Measurements from ENCODE around the gene TEKT3. TPM values are rescaled to one million over a fixed set of nuclear protein-coding genes. Genes with fewer than 3 reads are reported as not detected.

The TEKT3 gene
- total and polyA plus RNA-seq, 11 donors, result 0.06 to 1.0 (median 0.50) TPM; not detected in 3

DNA sequence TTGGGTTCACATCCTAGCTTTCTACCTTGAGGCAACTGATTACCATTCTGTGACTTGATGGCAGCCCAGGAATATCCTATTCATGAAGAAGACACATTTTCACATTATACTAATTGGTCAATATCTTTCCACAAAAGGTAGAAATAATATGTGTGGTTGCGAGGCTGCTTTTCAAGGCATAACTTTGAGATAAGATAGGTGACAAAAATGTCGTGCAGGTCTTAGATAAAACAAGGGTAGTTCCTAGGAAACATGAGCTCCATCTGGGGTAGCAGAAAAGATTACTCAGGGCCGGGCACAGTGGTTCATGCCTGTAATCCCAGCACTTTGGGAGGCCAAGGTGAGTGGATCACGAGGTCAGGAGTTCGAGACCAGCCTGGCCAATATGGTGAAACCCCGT lies 22.3 kb upstream of the TEKT3 start:
- no peak for TF ChIP-seq POLR2A (IDR thresholded peaks at IDR 0.05)
- TF ChIP-seq, protein P1, sequence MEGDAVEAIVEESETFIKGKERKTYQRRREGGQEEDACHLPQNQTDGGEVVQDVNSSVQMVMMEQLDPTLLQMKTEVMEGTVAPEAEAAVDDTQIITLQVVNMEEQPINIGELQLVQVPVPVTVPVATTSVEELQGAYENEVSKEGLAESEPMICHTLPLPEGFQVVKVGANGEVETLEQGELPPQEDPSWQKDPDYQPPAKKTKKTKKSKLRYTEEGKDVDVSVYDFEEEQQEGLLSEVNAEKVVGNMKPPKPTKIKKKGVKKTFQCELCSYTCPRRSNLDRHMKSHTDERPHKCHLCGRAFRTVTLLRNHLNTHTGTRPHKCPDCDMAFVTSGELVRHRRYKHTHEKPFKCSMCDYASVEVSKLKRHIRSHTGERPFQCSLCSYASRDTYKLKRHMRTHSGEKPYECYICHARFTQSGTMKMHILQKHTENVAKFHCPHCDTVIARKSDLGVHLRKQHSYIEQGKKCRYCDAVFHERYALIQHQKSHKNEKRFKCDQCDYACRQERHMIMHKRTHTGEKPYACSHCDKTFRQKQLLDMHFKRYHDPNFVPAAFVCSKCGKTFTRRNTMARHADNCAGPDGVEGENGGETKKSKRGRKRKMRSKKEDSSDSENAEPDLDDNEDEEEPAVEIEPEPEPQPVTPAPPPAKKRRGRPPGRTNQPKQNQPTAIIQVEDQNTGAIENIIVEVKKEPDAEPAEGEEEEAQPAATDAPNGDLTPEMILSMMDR (IDR thresholded peaks at IDR 0.05), result no peak
- Histone ChIP-seq H3K36me3 (no peaks in the 10 kb centered on the region), H3K4me1 (no peaks in the 10 kb centered on the region), H3K9me3 (peaks cover 0 to 3% (median 0%) of the 10 kb centered on the region in 12 donors), H3K27me3 (no peaks in the 10 kb centered on the region), H3K4me3 (no peak overlapping the region), H3K27ac (no peak overlapping the region)
- WGBS, 4 donors, result 78 to 88% (median 83%) methylated on average over 6 of the region's 6 CpGs
- ATAC-seq (no peak), DNase-seq (no peak)
- intact Hi-C loops (cut with DNase I), result no loop called here

DNA sequence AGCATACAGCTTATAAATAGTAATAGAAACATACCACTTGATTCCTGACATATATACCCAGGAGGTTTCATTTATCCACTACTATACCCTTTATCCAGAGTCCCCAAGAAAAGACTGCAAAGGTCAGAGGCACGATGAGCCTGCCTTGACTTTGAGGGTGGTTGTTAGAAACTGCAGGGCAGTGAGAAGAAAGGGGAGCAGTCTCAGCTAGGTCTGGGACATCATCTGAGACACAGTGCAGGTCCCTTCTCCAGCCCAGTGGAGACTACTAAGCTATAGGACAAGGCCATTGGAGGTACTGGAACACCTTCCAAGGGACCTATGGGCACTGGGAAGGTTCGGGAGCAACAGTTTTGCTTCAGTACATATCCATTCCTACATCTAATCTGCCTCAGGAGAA lies 20.2 kb upstream of the TEKT3 start:
- 63 to 80% (median 70%) methylated on average over 2 of the region's 2 CpGs for WGBS, 4 donors
- intact Hi-C loops (cut with DNase I), result no loop called here
- H3K36me3 ChIP-seq, result no peaks in the 10 kb centered on the region

DNA sequence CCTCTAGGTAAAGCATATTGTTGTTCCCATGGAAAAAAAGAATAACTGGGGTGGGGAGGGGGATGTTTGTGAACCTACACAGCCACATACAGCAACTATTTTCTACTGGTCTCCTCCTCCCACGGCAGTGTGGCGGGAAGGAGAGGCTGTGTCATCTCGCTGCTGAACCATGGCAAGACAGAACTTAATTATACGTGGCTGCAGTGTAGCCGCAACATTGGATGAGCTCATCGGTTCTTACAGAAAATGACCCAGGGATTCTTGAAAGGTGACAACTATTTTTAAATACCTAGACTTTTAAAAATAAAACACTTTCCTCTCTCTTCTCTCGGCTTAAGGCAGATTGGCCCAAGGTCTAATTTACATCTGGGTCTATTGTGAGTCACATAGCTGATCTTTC lies 19.8 kb upstream of the TEKT3 start:
- H3K4me3 ChIP-seq, result no peak overlapping the region
- TF ChIP-seq, protein P1 (IDR thresholded peaks at IDR 0.05), result no peak
- TF ChIP-seq POLR2A (IDR thresholded peaks at IDR 0.05), result no peak
- no peak overlapping the region for H3K27ac ChIP-seq
- ATAC-seq (no peak), DNase-seq (no peak)
- WGBS, 4 donors, result 72 to 79% (median 77%) methylated on average over 7 of the region's 7 CpGs
- no peaks in the 10 kb centered on the region for H3K4me1 ChIP-seq
- intact Hi-C loops (cut with DNase I), result no loop called here
- H3K9me3 ChIP-seq, result peaks cover 0 to 3% (median 0%) of the 10 kb centered on the region in 12 donors
- no peaks in the 10 kb centered on the region for H3K36me3 ChIP-seq
- no peaks in the 10 kb centered on the region for H3K27me3 ChIP-seq

More for the DNA sequence above, 20.2 kb upstream of the TEKT3 start:
- DNase-seq (no peak), ATAC-seq (no peak)
- H3K4me3 ChIP-seq, result no peak overlapping the region
- no peaks in the 10 kb centered on the region for H3K27me3 ChIP-seq
- H3K9me3 ChIP-seq, result peaks cover 0 to 3% (median 0%) of the 10 kb centered on the region in 12 donors
- no peaks in the 10 kb centered on the region for H3K4me1 ChIP-seq
- H3K27ac ChIP-seq, result no peak overlapping the region
- TF ChIP-seq, protein P1 (IDR thresholded peaks at IDR 0.05), result no peak
- no peak for TF ChIP-seq POLR2A (IDR thresholded peaks at IDR 0.05)

DNA sequence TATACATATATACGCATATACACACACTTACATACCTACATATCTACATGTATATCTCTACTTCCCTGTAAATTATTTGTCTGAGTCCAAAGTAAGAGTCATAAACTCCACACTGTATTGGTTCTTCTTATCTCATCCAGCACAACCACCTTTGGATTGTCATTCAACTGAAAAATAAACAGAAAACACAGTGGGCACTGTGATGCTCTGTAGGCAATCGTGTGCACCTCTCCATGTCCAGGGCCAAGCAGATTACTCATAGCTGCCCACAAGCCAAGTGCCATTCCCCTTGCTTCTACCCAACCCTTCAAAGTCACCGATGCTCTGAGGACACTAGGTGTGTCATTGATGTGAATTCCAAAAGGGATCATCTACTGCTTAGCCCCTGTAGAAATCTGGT lies 12.9 kb upstream of the TEKT3 start:
- H3K4me3 ChIP-seq, result no peak overlapping the region
- TF ChIP-seq, protein P1 (IDR thresholded peaks at IDR 0.05), result no peak
- TF ChIP-seq POLR2A (IDR thresholded peaks at IDR 0.05), result no peak
- H3K27ac ChIP-seq, result no peak overlapping the region
- no peaks in the 10 kb centered on the region for H3K27me3 ChIP-seq
- no peaks in the 10 kb centered on the region for H3K9me3 ChIP-seq
- H3K36me3 ChIP-seq, result no peaks in the 10 kb centered on the region
- ATAC-seq, result no peak
- 93 to 97% (median 95%) methylated on average over 3 of the region's 3 CpGs for WGBS, 4 donors
- peaks cover 0 to 4% (median 0%) of the 10 kb centered on the region in 12 donors for H3K4me1 ChIP-seq
- no peak for DNase-seq
- intact Hi-C loops (cut with DNase I), result loop anchor here in 1 of 10 donors (10.0 kb wide), 1 partner anchor 61 kb away; no protein-coding TSS in a partner anchor

Data from heart left ventricle (tissue), 16 donors.